NCI-H1048 (cell line): ENCODE data around the gene TNS1.
"Not testable (repeated sequence)": the region's sequence is repeated elsewhere in the genome, so short reads cannot be mapped to it uniquely, and the experiment has no call there.

Experiments
- DNase-seq: peaks from one replicate; lab custom pipeline; 2025; lab: John Stamatoyannopoulos, UW

Gene TNS1

DNA sequence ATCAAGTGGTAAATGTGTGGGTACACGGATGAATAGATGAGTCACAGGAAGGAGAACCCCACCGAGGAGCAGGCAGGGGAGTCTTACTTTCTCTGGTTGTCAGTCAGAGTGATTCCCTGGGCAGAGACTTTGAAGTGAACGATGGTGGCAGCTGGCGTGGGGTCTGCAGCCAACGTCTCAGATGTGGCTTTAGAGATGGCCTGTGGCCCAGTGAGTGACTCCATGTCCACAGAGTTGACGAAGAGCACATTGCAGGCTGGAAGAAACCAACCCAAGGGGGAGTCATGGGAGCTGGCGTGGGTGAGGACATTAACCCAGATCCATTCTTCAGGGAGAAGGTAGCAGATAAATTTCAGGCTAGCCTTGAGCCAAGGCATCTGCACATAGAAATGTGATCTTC lies 193.1 kb downstream of the TNS1 start:
- DNase-seq, result no peak

DNA sequence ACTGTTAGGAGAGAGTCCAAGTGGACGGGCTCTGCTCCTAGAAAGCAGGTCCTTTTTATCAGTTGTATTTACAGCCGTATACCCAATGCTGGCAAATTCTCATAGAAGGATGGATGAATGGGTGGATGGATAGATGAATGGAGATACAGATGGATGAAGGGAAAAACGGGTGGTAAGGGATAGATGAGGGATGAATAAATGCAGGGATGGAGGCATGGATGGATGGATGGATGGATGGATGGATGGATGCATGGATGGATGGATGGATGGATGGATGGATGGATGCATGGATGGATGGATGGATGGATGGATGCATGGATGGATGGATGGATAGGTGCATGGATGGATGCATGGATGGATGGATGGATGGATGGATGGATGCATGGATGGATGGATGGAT lies 193.8 kb downstream of the TNS1 start:
- DNase-seq, result not testable (repeated sequence)

DNA sequence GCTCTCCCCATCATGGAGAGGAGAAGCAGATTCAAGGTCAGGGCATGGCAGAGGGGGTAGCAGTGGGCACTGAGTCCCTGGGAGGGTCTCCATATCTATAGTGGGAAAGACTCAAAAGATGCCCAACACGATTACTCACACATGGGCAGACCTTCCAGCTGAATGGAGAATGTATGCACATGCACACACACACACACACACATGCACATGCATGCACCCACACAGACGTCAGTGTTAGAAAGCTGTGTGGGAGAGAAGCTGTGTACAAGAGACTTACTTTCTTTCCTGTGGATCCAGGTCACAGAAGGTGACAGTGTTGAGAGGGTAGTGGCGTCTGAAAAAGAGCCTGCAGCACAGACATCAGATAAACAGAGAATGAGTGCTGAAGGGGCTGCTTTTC lies 194.5 kb downstream of the TNS1 start:
- DNase-seq, result no peak

DNA sequence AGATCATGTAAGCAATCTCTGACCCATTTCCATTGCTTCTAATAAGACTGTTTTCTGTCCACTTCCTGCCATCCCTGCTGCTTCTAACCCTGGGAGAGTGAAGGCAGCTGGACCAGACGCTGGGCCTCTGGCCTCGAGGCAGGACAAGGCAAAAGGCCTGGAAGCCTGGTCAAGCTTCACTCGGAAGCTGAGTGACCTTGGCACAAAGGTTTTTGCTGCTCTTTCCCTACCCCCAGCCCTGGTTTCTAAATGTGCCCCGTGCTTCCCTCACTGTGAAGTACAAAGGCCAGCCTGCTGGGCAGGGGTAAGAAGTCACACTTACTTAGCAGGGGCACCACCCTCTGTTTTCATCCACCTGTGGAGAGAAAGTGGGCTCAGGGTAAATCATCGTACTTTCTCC lies 195.0 kb downstream of the TNS1 start:
- DNase-seq, result no peak

DNA sequence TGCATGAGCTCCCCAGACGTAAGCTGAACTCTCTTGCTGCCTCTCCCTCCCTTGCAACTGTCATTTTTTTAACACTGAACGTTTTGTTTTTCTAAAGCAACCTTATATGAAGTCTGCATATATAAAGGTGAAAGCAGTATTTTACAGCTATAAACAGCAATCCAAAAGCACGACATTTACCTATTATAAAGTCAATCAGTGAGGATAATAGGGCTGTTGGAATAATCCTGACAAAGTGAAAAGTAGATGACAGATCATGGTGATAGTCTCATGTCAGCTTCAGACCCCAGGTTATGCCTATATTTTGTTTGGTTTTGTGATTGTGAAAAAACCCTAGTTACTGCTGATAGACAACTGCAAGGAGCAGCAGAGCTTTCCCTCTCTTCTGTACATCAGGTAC lies 195.8 kb downstream of the TNS1 start:
- DNase-seq, result no peak

DNA sequence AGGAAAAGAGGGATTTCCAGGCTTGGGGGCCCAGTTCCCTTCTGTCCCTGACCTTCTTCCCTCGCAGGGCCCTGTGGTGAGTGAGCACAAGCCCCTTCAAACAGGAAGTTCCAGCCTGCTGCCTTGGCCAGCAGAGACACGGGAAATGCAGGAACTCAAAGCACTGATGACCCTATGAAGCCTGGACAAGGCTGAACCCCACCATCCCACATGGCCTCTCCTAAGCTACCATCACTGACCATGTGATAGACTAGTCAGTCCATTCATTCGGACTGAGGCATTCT lies 196.4 kb downstream of the TNS1 start:
- DNase-seq, result no peak

DNA sequence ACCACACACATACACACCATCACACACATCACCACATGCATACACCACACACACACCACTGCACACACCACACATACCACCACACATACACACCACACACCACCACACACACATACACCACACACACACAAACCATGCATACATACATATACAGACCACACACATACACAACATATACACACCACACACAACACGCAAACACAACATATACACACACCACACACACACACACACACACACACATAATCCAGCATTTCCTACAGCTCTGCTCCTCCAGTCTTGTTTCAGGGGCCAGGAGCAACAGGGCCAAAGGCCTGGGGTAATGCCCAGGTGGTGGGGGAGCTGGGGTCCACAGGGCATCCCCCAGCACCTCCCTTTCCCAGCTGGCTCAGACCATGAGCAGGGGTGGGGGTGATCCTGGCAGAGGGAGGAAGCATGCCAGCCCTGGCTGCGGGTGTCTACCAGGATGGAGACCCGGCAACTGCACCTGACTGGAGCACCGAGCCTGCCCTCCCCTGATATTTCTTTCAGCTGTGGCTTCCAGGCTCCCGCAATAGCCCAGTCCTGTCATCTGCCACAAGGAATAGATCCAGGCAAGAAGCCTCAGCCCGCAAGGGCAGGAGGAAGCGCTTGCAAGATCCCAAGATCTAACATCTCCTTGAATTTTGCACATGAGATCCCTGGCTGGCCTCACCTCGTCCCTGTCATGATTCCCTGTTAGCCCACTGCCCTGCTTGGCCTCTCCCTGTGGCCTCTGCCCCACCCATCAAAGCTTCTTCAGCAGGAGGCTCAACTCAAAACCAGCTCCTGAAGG lies 196.9 kb downstream of the TNS1 start:
- DNase-seq, result no peak

DNA sequence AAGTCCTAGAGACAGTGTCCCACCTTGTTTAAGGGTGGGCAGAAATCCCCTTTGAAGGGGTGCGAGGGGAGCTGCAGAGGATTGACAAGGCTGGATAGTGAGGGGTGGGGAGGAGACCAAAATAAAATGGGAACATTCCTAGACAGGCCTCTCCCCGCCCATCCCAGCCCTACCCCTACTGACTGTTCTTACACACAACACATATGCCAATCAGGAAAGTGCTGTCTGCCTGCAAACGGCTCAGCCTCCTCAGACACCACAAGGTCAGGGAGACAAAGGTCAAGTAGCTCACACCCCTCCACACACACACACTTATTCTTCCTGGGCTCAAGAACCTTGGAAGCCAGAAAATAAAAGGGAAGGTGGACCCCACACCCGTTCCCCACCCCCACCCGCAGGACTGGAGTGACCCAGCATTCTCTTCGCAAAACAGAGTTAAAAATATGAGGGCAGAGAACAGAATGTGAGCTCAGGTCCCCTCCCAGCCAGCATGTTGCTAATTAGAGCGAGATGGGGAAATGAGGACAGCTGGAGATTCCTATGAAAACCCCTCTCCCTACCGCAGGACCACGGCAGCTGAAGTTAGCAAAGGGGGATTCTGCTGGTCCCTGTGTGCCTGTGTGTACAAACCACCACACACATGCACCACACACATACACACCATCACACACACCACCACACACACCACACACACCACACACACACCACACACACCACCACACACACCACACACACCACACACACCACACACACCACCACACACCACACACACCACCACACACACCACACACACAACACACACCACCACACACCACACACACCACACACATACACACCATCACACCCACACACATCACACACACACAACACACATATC lies 197.8 kb downstream of the TNS1 start:
- no peak for DNase-seq

DNA sequence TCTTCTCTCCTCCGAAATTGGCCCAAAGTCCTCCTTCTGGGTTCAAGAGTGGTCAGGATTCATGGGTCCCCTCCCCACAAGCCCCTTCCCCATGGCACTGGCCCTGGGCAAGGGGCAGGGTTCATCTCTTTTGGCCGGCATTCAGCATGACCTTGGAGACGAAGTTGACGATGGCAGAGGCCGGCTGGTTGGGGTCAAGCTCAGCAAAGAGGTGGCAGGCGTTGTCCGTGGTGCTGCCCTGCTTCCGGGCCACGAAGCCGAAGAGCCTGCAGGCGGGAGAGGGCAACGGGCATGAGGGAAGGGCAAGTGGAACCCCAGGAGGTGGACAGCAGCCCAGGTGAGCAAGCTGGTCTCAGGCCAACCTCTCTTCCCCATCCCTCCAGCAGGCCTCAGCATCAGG lies 198.5 kb downstream of the TNS1 start:
- DNase-seq, result no peak

DNA sequence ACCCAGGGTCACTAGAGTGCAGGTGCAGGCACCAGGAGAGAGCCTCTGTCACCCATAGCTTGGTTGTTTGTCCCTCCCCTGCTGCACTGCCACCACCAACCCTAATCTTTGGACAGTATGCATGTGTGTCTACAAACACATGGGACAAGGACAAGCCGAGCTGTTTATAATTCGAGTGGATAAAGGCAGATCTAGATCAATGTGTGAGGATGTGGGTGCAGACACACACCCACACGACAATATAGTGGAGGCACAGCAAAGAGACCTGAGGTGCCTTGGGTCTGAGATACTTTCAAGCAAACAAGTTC lies 199.2 kb downstream of the TNS1 start:
- DNase-seq, result no peak

DNA sequence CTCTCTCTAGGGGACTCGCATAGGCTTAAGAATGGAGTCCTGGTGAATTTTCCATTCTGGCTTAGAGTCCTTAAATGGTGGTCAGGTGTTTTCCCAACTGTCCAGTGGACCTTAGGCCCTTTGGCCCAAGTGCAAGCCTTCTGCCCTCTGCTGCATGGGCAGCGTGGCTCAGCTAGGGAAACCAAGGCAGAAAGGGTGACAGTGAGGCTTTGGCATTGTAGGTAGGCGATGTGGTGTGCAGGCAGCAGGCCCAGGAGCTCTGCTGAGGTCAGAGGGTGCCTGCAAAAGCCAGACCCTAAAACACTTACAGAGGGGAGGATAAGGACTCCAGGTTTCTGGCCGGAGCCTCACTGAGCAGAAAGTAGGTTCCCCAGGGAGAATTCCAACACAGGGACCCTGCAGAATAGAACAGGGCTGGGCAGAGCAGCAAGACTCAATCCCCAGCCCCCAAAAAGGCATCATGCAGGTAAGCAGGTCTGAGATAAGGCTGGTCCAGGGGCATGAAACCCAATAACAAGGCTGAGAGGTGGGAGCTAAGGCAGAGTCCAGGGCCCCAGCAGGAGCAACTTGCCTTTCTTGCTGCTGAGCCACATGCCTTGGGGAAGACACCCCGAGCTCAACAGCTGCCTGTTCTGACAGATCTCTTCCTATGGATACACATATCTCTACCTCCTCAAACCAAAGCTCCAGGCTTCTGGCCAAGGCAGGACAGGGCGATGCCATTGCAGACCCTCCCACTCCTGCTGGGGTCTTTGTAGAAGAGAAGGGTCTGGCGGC lies 199.7 kb downstream of the TNS1 start:
- DNase-seq, result no peak

DNA sequence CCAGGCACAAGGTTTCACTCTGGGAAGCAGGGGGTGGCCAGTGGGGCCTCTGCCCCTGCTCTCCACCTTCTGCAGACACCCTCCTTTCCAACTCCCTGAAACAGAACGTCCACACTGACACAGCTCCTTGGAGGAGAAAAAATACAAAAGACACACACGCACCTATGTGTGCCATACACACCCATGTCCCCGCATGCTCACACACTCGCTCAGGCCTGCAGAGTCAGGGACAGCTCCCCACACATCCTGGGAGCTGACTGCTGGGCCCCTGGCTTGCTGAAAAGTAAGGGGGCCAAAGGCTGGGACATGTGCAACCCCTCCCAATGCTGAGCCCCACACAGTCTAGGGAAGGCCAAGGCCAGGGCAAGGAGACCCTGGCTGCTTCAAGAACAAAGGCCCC lies 200.5 kb downstream of the TNS1 start:
- no peak for DNase-seq

DNA sequence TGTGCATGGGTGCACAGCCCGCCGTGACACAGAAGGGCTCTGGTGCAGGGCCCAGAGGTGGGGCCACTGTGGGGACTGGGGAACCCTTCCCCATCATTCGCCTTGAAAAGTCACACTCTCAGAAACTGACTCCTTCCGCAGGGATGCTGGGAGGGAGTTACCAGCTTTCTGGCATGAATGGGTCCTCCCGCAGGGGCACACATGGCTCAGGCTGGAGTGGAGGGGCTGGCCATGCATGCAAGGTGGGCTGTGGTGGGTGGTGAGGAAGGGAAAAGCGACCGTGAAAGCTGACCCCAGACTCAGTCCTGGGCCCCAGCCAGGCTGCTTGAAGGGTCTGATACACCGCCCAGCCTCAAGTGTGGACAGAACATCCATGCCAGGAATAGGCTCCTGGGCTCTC lies 201.1 kb downstream of the TNS1 start:
- DNase-seq, result no peak

DNA sequence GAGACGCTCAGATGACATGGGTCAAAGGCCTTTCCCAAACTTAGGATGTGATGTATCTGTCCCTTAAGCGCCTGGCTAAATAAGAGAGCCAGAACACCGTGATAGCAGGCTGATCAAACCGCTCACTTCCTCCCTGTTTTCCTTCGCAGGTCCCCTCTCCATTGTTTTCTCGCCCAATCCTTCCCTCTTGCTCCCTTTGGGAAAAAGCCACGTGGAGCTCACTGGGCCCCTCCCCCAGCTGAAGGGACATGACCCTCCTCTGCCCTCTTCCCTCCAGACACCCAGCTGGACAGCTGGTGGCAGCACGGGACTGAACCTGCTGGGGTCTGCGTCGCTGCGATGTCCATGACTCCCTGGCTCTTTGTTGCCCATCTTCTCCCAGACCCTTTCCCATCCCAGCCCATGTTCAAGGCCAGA lies 201.7 kb downstream of the TNS1 start:
- no peak for DNase-seq

DNA sequence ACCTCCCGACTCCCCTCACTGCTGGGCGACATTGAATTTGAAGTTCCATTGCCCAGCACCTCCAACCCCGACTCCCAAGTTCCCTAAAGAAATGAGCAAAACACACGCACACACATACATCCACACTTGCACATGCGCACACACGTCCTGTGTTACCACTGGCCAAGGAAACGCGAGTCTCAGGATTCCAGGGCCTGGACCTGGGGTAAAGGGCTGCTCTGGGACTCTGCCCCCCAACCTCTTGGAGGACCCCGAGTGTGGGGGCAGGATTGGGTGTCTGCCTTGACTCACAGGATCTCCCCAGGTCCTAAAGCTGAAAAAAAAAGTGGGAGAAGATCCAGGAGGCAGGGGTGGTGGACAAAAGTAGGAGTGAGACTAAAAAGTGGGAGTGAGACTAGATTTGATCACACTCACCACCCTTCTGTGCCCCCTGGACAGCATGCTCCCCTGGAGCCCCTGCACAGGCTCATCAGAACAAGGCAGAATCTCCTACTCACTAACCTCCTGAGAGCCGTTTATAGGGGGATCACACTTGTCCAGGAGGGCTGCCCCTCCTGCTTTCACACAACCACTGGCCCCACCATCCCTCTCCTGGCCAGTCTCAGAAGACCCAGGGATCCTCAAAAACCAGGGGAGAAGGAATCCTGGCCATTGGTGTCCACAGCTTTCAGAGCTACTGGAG lies 202.2 kb downstream of the TNS1 start:
- no peak for DNase-seq

DNA sequence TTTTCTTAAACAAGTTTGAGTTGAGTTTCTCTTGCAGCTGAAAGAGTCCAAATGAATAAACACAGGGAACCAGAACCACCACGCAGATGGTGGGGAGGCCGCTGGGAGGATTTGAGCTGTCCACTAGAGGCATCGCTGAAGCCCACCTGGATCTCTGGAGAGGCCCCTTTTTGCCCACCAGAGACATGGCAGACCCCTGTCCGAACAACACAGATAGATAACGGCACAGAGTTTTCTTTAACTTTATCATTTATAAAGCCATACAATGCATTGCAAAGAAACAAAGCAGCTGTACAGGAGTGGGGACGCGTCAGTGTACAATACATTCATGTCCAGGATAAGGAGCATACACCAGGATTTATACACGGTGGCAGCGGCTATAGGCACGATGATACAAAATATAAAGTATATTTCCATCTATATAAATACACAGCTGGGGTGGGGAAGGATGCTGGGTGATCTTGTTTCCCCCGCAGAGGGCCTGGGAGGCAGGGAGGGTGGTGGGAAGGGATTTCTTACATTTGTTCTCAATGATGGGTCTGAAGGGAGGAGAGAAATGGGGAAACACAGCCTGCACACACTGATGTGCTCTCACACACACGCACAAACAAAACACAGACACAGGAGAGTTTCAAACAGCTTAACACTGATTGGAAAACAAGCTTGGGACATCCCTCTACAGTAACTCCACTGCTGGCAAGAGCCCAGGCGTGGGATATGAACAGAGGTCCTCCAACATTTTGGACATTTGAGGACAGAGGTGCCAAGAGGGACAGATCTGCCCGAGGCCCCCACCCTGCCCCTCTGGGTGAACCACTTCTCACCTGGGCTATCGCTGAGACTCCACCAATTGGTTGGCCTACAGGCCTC lies 203.0 kb downstream of the TNS1 start:
- no peak for DNase-seq

DNA sequence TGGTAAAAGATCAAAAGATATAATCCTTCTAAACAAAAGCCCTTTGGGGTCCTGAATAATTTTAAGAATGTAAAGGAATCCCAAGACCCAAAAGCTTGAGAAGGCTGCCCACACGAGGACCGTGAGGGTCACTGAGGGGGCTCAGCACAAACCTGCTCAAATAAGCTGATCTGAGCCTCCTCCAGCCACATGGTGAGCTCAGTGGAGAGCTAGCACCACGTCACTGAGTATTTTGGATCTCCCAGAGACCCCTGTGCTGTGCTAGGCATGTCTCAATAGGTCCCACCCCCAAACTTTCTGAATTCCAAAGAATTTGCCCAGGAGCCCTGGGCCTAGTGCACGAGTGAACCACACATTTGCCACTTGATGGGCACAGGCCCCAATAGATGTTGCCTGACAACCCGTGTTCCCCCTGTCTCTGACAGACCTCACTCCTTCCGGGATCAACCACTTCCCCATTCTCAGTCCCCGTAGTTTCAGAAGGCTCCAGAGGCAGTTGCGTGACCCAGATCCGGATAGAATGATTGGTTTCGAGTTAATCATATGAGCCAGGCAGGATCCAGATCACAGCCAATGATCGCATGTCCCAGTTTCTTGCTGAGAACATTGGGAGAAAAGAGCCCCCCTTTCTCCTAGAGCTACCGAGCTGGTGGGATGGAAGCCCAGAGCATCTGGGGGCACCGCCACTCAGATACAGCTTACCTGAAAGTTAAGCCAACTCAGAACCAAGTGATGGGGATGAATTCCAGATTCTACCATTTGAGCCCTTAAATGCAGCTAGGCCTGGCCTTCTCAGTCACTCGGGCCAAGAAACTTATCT lies 203.8 kb downstream of the TNS1 start:
- DNase-seq, result no peak

DNA sequence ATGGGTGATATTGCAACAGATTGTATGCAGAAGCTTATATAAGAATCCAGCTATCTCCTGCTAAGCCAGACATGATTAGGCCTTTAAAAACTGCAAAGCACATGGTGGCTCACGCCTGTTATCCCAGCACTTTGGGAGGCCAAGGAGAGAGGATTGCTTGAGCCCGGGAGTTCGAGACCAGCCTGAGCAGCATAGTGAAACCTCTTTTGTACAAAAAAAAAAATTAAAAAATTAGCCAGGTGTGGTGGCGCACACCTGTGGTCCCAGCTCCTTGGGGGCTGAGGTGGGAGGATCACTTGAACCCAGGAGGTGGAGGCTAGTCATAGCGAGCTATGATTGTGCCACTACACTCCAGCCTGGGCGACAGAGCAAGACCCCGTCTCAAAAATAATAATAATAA lies 204.6 kb downstream of the TNS1 start:
- no peak for DNase-seq

DNA sequence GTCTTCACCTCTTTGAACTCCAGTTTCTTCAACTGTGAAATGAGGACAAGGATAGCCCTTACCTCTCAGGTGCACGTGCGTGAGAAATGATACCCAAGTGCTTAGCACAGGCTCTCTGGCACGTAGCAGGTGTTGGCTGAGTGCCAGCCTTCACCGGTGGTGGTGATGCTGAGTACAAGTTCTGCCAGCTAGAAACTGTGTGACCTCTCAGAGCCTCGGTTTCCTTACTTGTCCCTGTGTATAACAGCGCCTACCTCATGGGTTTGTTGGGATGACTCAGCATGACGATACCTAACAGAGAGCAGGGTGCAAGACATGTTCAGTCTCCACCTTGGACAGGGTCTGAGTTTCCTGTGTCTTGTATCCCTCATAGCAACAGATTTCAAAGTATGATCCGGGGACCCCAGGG lies 205.1 kb downstream of the TNS1 start:
- DNase-seq, result no peak

DNA sequence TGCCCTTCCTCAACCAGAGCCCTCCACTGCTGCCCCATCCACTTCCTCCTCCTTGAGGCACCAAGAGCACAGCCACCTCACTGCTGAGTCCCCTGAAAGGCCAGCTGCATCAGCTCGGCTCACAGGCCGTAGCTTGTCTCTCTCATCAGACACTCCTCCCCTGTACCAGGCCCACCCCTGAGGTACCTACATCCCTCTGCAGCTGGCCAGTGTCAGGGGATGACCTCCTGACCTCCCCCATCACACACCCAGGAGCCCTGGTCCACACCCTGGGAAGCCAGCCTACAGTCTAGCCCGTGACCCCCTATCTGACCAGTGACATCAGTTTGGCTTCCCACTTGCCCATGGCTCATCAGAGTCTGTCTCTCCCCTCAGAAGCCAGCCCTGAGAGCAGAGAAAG lies 205.6 kb downstream of the TNS1 start:
- DNase-seq, result no peak
